Colonic mucosa (tissue), 4 donors: ENCODE results near the gene PIP5K1C. TPM values are rescaled to one million over a fixed set of nuclear protein-coding genes. Genes with fewer than 3 reads are reported as not detected.

Experiments
- DNase-seq: peaks from one replicate; pipeline ENCODE4 v3.0.0-alpha.2; 2020
- H3K27ac ChIP-seq: fragments of 200-600 bp; one replicate; pipeline ENCODE4 v1.8.0; 2021
- H3K27me3 ChIP-seq: fragments of 200-600 bp; one replicate; pipeline ENCODE4 v1.8.0; 2021
- H3K36me3 ChIP-seq: fragments of 200-600 bp; one replicate; pipeline ENCODE4 v1.8.0; 2021
- H3K4me1 ChIP-seq: fragments of 200-600 bp; one replicate; pipeline ENCODE4 v1.8.0; 2021; ENCODE audit warnings: mild to moderate bottlenecking
- H3K4me3 ChIP-seq: fragments of 200-600 bp; one replicate; pipeline ENCODE4 v1.8.0; 2021
- H3K9ac ChIP-seq, 2 donors: one replicate each; pipeline ENCODE4 v1.7.0; 2013; ENCODE audit warnings: control low read depth in 2 of 2, low read depth in 2 of 2, low read length in 2 of 2
- H3K9me3 ChIP-seq: fragments of 200-600 bp; one replicate; pipeline ENCODE4 v1.8.0; 2021
- CTCF ChIP-seq: fragments of 200-600 bp; IDR thresholded peaks from one replicate; pipeline ENCODE4 v1.8.0; 2022; ENCODE audit warnings: antibody characterized with exemption, mild to moderate bottlenecking
- intact Hi-C: fragments of 100-400 bp; cut with DNase I; formaldehyde crosslinking; loops from one replicate; pipeline ENCODE4 v1.14.1; 2022
- total RNA-seq, 2 donors: library from RNA; stranded (reverse); fragmentation: NEBNext Ultra II Directional in 1 of 2; extraction: Animal tissue kit (Norgen Biotek cat#: 25700) in 1 of 2; gene quantifications; one replicate each; pipeline ENCODE4 v1.2.1, GENCODE V29; 2021
- donor health status: healthy.
- donor health status: DM: no; HTN: no; CAD: no.
- donor health status: DM: no; HTN: no; CAD: no.

PIP5K1C gene
- total RNA-seq, 2 donors from 2014 or later: 22.8 to 31.2 TPM

GRCh38 chr19:3656747-3657394 is 43.4 kb downstream of the PIP5K1C start:
- Histone ChIP-seq H3K9me3 (no peaks in the 10 kb centered on the region), H3K4me3 (no peak overlapping the region), H3K36me3 (no peaks in the 10 kb centered on the region), H3K9ac (no peak overlapping the region), H3K27me3 (no peaks in the 10 kb centered on the region), H3K27ac (no peak overlapping the region), H3K4me1 (no peaks in the 10 kb centered on the region)
- intact Hi-C loops: no loop called here
- TF ChIP-seq CTCF: no peak
- DNase-seq: no peak

- no peaks in the 10 kb centered on the region for H3K9me3 ChIP-seq
- DNase-seq: no peak
- H3K4me3 ChIP-seq: no peak overlapping the region
- H3K27me3 ChIP-seq: no peaks in the 10 kb centered on the region
- H3K36me3 ChIP-seq: no peaks in the 10 kb centered on the region
- intact Hi-C loops: no loop called here
- no peaks in the 10 kb centered on the region for H3K4me1 ChIP-seq
- no peak overlapping the region for H3K27ac ChIP-seq
- no peak overlapping the region for H3K9ac ChIP-seq
- TF ChIP-seq CTCF: no peak
Measured at GRCh38 chr19:3656073-3656746, 44.1 kb downstream of the PIP5K1C start.

- H3K4me3 ChIP-seq: no peak overlapping the region
- TF ChIP-seq CTCF: no peak
- H3K9me3 ChIP-seq: no peaks in the 10 kb centered on the region
- H3K9ac ChIP-seq: no peak overlapping the region
- no peaks in the 10 kb centered on the region for H3K27me3 ChIP-seq
- H3K36me3 ChIP-seq: no peaks in the 10 kb centered on the region
- peak overlapping the region; percentile 28 for H3K27ac ChIP-seq
- intact Hi-C loops: no loop called here
- peak; percentile 42 for DNase-seq
- H3K4me1 ChIP-seq: no peaks in the 10 kb centered on the region
Measured at GRCh38 chr19:3655402-3656072, 44.7 kb downstream of the PIP5K1C start.

GRCh38 chr19:3653865-3654513 is 46.3 kb downstream of the PIP5K1C start:
- no peak overlapping the region for H3K4me3 ChIP-seq
- H3K27ac ChIP-seq: no peak overlapping the region
- no peaks in the 10 kb centered on the region for H3K36me3 ChIP-seq
- TF ChIP-seq CTCF: no peak
- DNase-seq: no peak
- no peaks in the 10 kb centered on the region for H3K9me3 ChIP-seq
- no peaks in the 10 kb centered on the region for H3K4me1 ChIP-seq
- no peak overlapping the region for H3K9ac ChIP-seq
- no peaks in the 10 kb centered on the region for H3K27me3 ChIP-seq
- intact Hi-C loops: no loop called here

GRCh38 chr19:3653081-3653795 is 47.0 kb downstream of the PIP5K1C start:
- Histone ChIP-seq H3K36me3 (no peaks in the 10 kb centered on the region), H3K4me3 (no peak overlapping the region), H3K4me1 (no peaks in the 10 kb centered on the region), H3K9me3 (no peaks in the 10 kb centered on the region), H3K27me3 (no peaks in the 10 kb centered on the region), H3K9ac (no peak overlapping the region), H3K27ac (no peak overlapping the region)
- intact Hi-C loops: no loop called here
- DNase-seq: no peak
- no peak for TF ChIP-seq CTCF
